K562 (cell line): Measurements from ENCODE around the gene PLCL2. TPM values are rescaled to one million over a fixed set of nuclear protein-coding genes. Genes with fewer than 3 reads are reported as not detected.

ENCODE experiments used
- ATAC-seq: fragments of 200-7000 bp; cut with Tn5 transposase; 3 replicates; pipeline ENCODE4 v1.9.1; 2020; ENCODE audit warnings: moderate library complexity
- BruUV-seq: library from RNA; stranded (reverse); fragments of 400-500 nt; replicated peaks from 2 replicates; lab custom pipeline; 2021; lab: Mats Ljungman, UMichigan
- CTCF ChIA-PET: fragments of 300-600 bp; formaldehyde crosslinking; extraction: SDS; loops from one replicate; lab custom pipeline; 2021; ENCODE audit warnings: low intra/inter-chr PET ratio; lab: Yijun Ruan, JAX
- POLR2A ChIA-PET: fragments of 300-600, 350-650 bp; sonication (Branson Sonifier 250); formaldehyde crosslinking; extraction: SDS; loops from one replicate; lab custom pipeline; 2021; ENCODE audit warnings: antibody characterized with exemption, inconsistent platforms; lab: Yijun Ruan, JAX
- DNase-seq, 4 experiments: peaks; one replicate each; pipeline versions ENCODE4 v3.0.0 to v3.0.0-alpha.2; 2011 to 2018; ENCODE audit warnings: low spot score in 3 of 4, mixed read lengths in 3 of 4; ENCODE audit errors: extremely low read depth in 1 of 4
- FAIRE-seq: peaks from 2 replicates; lab custom pipeline; 2011; peaks lifted over from hg19 to GRCh38; lab: Jason Lieb, UNC
- H2AFZ ChIP-seq: 2 replicates; pipeline ENCODE4 v1.6.0; 2011; ENCODE audit warnings: low read depth, low read length, control low read depth, inconsistent platforms
- H3K27ac ChIP-seq: fragments of 200-600 bp; 3 replicates; pipeline ENCODE4 v1.8.0; 2011; ENCODE audit warnings: low read depth, mild to moderate bottlenecking, control low read depth, inconsistent platforms, low read length, moderate library complexity, mixed read lengths; ENCODE audit errors: extremely low read depth
- H3K27me3 ChIP-seq, 2 experiments: fragments of 300-600 bp in 1 of 2; 2 replicates in 1 of 2; 3 replicates in 1 of 2; pipeline versions ENCODE4 v1.6.0 to v1.8.0; 2011; ENCODE audit warnings: inconsistent platforms in 2 of 2, low read length in 2 of 2, mild to moderate bottlenecking in 1 of 2, mixed read lengths in 1 of 2, moderate library complexity in 1 of 2; ENCODE audit not compliant: control insufficient read depth in 2 of 2, insufficient read depth in 2 of 2
- H3K36me3 ChIP-seq: fragments of 300-600 bp; 3 replicates; pipeline ENCODE4 v1.8.0; 2011; ENCODE audit warnings: mild to moderate bottlenecking, low read length, inconsistent platforms; ENCODE audit not compliant: control insufficient read depth, insufficient read depth
- H3K4me1 ChIP-seq, 2 experiments: fragments of 200-600 bp in 1 of 2; replicated peaks in 1 of 2; 2 replicates in 1 of 2; 3 replicates in 1 of 2; pipeline versions ENCODE4 v1.5.1 to v1.8.0; 2011; ENCODE audit warnings: inconsistent platforms in 2 of 2, low read length in 2 of 2, mild to moderate bottlenecking in 1 of 2, mixed read lengths in 1 of 2, moderate library complexity in 1 of 2; ENCODE audit not compliant: control insufficient read depth in 2 of 2, insufficient read depth in 2 of 2
- H3K4me2 ChIP-seq: 2 replicates; pipeline ENCODE4 v1.6.1; 2011; ENCODE audit warnings: low read length, control low read depth, inconsistent platforms, mixed read lengths; ENCODE audit not compliant: insufficient read depth
- H3K4me3 ChIP-seq: fragments of 200-600 bp; sonication (generic), shearing (Covaris generic); 2 replicates; pipeline ENCODE4 v1.5.1; 2016; ENCODE audit warnings: control low read depth, inconsistent platforms
- H3K79me2 ChIP-seq: fragments of 200-600 bp; 3 replicates; pipeline ENCODE4 v1.8.0; 2011; ENCODE audit warnings: low read length, inconsistent platforms; ENCODE audit not compliant: control insufficient read depth, insufficient read depth
- H3K9ac ChIP-seq, 2 experiments: 2 replicates each; pipeline versions ENCODE4 v1.6.0 to v1.6.1; 2011; ENCODE audit warnings: low read depth in 2 of 2, low read length in 2 of 2, control low read depth in 1 of 2, inconsistent platforms in 1 of 2, mild to moderate bottlenecking in 1 of 2, mixed read lengths in 1 of 2; ENCODE audit not compliant: insufficient read depth in 1 of 2
- H3K9me1 ChIP-seq: one replicate; pipeline ENCODE4 v1.6.0; 2011; ENCODE audit warnings: inconsistent platforms, mild to moderate bottlenecking, low read length, moderate library complexity; ENCODE audit not compliant: control insufficient read depth, insufficient read depth
- H3K9me3 ChIP-seq: replicated peaks from 2 replicates; pipeline ENCODE4 v1.5.1; 2011; ENCODE audit warnings: low read depth, low read length, inconsistent platforms; ENCODE audit not compliant: control insufficient read depth, insufficient read depth
- H4K20me1 ChIP-seq: replicated peaks from 2 replicates; pipeline ENCODE4 v1.6.1; 2011; ENCODE audit warnings: low read length, inconsistent platforms, mixed read lengths; ENCODE audit not compliant: control insufficient read depth, insufficient read depth
- PRDM10 ChIP-seq: fragments of 450-650 bp; IDR thresholded peaks from 2 replicates; pipeline ENCODE4 v1.6.1; 2018; ENCODE audit not compliant: partially characterized antibody
- ZBTB40 ChIP-seq, 2 experiments: fragments of 450-650 bp in 1 of 2; sonication (generic) in 1 of 2; formaldehyde crosslinking in 1 of 2; IDR thresholded peaks; 2 replicates each; pipeline versions ENCODE4 v1.7.1 to v1.9.0; 2016 to 2022; ENCODE audit warnings: inconsistent platforms in 1 of 2, mild to moderate bottlenecking in 1 of 2, missing genetic modification reagents in 1 of 2
- WGBS: fragments of 100-300 bp; shearing (Covaris generic); methylation state at CpG from one replicate; pipeline ENCODE4 v1.1.6; 2016; ENCODE audit warnings: low coverage, mixed read lengths; ENCODE audit not compliant: insufficient coverage; ENCODE audit errors: missing lambda C conversion rate; 5-methylcytosine and 5-hydroxymethylcytosine counted together
- in situ Hi-C: fragments of 300-500 bp; cut with MboI; formaldehyde crosslinking; loops from 4 replicates; pipeline ENCODE4 v1.15.0; 2018; ENCODE audit warnings: inconsistent platforms, mixed read lengths
- intact Hi-C: fragments of 100-400 bp; cut with micrococcal nuclease; formaldehyde crosslinking; loops from 2 replicates; pipeline ENCODE4 v1.14.2; 2022
- polyA plus RNA-seq, 8 experiments: library from polyadenylated mRNA; depleted of rRNA in 4 of 8; stranded (reverse) in 5 of 8; unstranded in 3 of 8; fragments of >200 nt; fragmentation: Nextera tagmentation in 2 of 8; fragmentation: Illumina TruSeq in 1 of 8; extraction: Ambion mirVana in 2 of 8; extraction: Trizol in 1 of 8; gene quantifications; 2 replicates each; pipeline versions ENCODE4 v1.2.1 to v1.2.3, GENCODE V29; 2011 to 2014; ENCODE audit warnings: inconsistent platforms in 1 of 8, missing spikeins in 1 of 8
- total RNA-seq, 7 experiments: library from RNA; depleted of rRNA in 6 of 7; stranded (reverse); fragments of >200 nt in 6 of 7; fragmentation: Illumina TruSeq in 2 of 7; extraction: Trizol in 2 of 7; gene quantifications; 2 replicates each; pipeline versions ENCODE4 v1.2.1 to v1.2.3, GENCODE V29; 2011 to 2021; ENCODE audit warnings: low replicate concordance in 1 of 7

PLCL2 gene
- total and polyA plus RNA-seq, 9 of the 15 experiments (the other 6 are each of a cell fraction or from before 2014, with no cell fraction given): 0.03 to 0.18 (median 0.11) TPM; not detected in 2

DNA sequence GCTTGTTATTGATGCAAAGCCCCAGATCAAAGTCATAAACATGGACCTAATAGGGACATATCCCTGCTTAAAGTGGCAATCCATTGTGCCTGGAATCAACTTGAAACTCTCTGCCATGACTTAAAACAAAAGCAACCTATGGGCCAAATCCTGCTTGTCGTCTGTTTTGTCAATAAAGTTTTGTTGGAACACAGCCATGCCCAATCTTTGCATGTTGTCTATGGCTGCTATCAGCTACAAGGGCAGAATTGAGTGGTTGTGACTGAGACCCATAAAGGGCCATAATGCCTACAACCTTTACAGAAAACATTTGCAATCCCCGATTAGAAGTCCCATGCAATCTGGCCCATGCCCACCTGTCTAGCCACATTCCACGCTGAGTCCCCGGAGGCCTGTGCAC lies 235.4 kb downstream of the PLCL2 start:
- CTCF ChIA-PET: no interaction called here
- POLR2A ChIA-PET: no interaction called here

More for the DNA sequence above, 235.4 kb downstream of the PLCL2 start:
- Histone ChIP-seq H3K27ac (no peak overlapping the region), H3K4me2 (no peak overlapping the region), H3K36me3 (no peaks in the 10 kb centered on the region), H2AFZ (no peak overlapping the region), H3K9me3 (no peaks in the 10 kb centered on the region), H4K20me1 (no peaks in the 10 kb centered on the region; the same call in 1 of the 2 replicates), H3K79me2 (no peaks in the 10 kb centered on the region), H3K9ac (no peak overlapping the region), H3K9me1 (no peaks in the 10 kb centered on the region), H3K4me3 (no peak overlapping the region), H3K27me3 (peaks cover 0 to 5% of the 10 kb centered on the region in 2 experiments; a peak in 2 of 5 replicates), H3K4me1 (no peaks in the 10 kb centered on the region)
- FAIRE-seq (no peak), DNase-seq (no peak), ATAC-seq (no peak)
- in situ Hi-C loops: no loop called here
- intact Hi-C loops: no loop called here
- BruUV-seq: no TSS peak
- WGBS: 0% methylated on average over 4 of the region's 4 CpGs
- no peak for TF ChIP-seq PRDM10
- peak; percentile 87 for TF ChIP-seq ZBTB40 (IDR thresholded peaks at IDR 0.05)
- TF ChIP-seq ZBTB40 (CRISPR knock-in tag; IDR thresholded peaks at IDR 0.05): peak; percentile 84
